BJ (cell line): ENCODE results near the gene OR2V2. TPM values are rescaled to one million over a fixed set of nuclear protein-coding genes. Genes with fewer than 3 reads are reported as not detected.

Experiments used
- CTCF ChIA-PET: fragments of 350-600 bp; formaldehyde crosslinking; extraction: SDS; loops from one replicate; lab custom pipeline; 2021; ENCODE audit warnings: antibody characterized with exemption, inconsistent platforms; lab: Yijun Ruan, JAX
- POLR2A ChIA-PET: fragments of 300-600 bp; sonication (Branson Sonifier 250); formaldehyde crosslinking; extraction: SDS; loops from one replicate; lab custom pipeline; 2021; ENCODE audit warnings: antibody characterized with exemption; lab: Charles Lee
- DNase-seq: peaks from one replicate; pipeline ENCODE4 v3.0.0-alpha.2; 2011; ENCODE audit warnings: low read depth
- H3K27me3 ChIP-seq: 2 replicates; pipeline ENCODE4 v1.6.0; 2011; ENCODE audit warnings: low read length; ENCODE audit not compliant: control insufficient read depth, insufficient read depth
- H3K36me3 ChIP-seq: 2 replicates; pipeline ENCODE4 v1.5.1; 2011; ENCODE audit warnings: low read length; ENCODE audit not compliant: control insufficient read depth, insufficient read depth
- H3K4me3 ChIP-seq: 2 replicates; pipeline ENCODE4 v1.5.1; 2011; ENCODE audit warnings: low read depth, mild to moderate bottlenecking, control low read depth, low read length
- polyA plus RNA-seq: library from polyadenylated mRNA; depleted of rRNA; stranded (reverse); fragments of >200 nt; gene quantifications from 2 replicates; pipeline ENCODE4 v1.2.3, GENCODE V29; 2011; rRNA removed
- TF ChIP-seq, protein P1 (sequence below): IDR thresholded peaks from 2 replicates; pipeline ENCODE4 v1.5.1; 2011; ENCODE audit warnings: low read depth, mild to moderate bottlenecking, control low read depth, inconsistent platforms, low read length, moderate library complexity; ENCODE audit not compliant: insufficient read depth

Gene OR2V2
- polyA plus RNA-seq, 1 experiment, result not detected

DNA sequence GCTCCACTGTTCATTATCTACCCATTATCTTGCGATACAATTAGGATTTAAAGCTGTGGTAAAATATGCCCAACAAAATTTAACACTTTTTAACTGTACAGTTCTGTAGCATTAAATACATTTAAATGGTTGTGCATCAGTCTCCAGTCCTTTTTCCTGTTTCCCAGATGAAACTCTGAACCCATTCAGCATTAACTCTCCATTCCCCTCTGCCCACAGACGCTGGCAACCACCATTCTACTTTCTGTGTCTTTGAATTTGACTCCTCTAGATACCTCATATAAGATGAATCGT is 60.5 kb downstream of the OR2V2 start:
- Histone ChIP-seq H3K36me3 (no peaks in the 10 kb centered on the region), H3K27me3 (peaks cover under 1% of the 10 kb centered on the region; the same call in 1 of the 2 replicates), H3K4me3 (no peak overlapping the region)
- CTCF ChIA-PET, result interaction anchor here (1.3 to 2.6 kb wide), 4 partner anchors 9 to 40 kb away, joined by 4 to 12 read pairs (median 4); no protein-coding TSS in a partner anchor
- DNase-seq, result no peak
- TF ChIP-seq, protein P1, sequence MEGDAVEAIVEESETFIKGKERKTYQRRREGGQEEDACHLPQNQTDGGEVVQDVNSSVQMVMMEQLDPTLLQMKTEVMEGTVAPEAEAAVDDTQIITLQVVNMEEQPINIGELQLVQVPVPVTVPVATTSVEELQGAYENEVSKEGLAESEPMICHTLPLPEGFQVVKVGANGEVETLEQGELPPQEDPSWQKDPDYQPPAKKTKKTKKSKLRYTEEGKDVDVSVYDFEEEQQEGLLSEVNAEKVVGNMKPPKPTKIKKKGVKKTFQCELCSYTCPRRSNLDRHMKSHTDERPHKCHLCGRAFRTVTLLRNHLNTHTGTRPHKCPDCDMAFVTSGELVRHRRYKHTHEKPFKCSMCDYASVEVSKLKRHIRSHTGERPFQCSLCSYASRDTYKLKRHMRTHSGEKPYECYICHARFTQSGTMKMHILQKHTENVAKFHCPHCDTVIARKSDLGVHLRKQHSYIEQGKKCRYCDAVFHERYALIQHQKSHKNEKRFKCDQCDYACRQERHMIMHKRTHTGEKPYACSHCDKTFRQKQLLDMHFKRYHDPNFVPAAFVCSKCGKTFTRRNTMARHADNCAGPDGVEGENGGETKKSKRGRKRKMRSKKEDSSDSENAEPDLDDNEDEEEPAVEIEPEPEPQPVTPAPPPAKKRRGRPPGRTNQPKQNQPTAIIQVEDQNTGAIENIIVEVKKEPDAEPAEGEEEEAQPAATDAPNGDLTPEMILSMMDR, result no peak
- POLR2A ChIA-PET, result no interaction called here

Other genes with a start within 250 kb of the OR2V2 start
- not detected in 2 replicates for gene BTNL8, start 248.4 kb upstream of the OR2V2 start, polyA plus RNA-seq
- gene BTNL3, start 158.7 kb upstream of the OR2V2 start, polyA plus RNA-seq, result not detected in 2 replicates
- not detected in 2 replicates for gene BTNL9, start 107.3 kb upstream of the OR2V2 start, polyA plus RNA-seq
- not detected in 2 replicates for gene OR2V1, start 16.4 kb upstream of the OR2V2 start, polyA plus RNA-seq
- gene TRIM7, start 57.6 kb downstream of the OR2V2 start, polyA plus RNA-seq, result 3.2 and 3.9 TPM in 2 replicates
- gene TRIM41, start 75.7 kb downstream of the OR2V2 start, polyA plus RNA-seq, result 15.2 and 15.9 TPM in 2 replicates
- gene RACK1, start 96.3 kb downstream of the OR2V2 start, polyA plus RNA-seq, result 6,186 and 8,520 TPM in 2 replicates
- gene TRIM52, start 113.6 kb downstream of the OR2V2 start, polyA plus RNA-seq, result 6.3 and 6.7 TPM in 2 replicates
- not detected in 2 replicates for gene OR4F3, start 219.7 kb downstream of the OR2V2 start, polyA plus RNA-seq